ENCODE measurements around the gene STK26. TPM values are rescaled to one million over a fixed set of nuclear protein-coding genes. Genes with fewer than 3 reads are reported as not detected.

Gene STK26
- total and polyA plus RNA-seq, 2 donors (not counting 3 experiments of a cell fraction or from before 2014, with no cell fraction given): 0.87 to 3.7 TPM

DNA sequence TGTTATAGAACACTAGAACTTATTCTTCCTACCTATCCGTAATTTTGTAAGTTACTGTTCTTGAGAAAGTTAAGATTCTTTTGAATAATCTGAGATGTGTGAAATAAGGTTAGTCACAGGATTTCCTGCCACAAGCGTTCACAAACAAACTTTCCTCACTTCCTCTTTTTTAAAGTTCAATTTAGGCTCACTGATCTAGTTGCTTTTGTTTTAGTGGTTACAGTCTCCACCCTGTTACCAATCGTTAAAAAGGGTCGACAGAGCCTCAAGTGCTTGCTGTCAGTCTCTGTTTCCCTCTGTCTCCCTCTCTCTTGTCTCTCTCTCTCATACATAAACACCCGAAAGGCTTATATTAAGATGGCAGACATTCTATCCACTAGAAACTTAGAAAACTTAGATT is 35.9 kb upstream of the STK26 start:
- Histone ChIP-seq H3K27ac (ENCODE audit: insufficient read depth, low read depth, low read length) (peak overlapping the region; percentile 68), H2AFZ (ENCODE audit: low read depth, low read length) (peak overlapping the region; percentile 82), H3K36me3 (ENCODE audit: control insufficient read depth in 2 of 2, extremely low read depth in 1 of 2, insufficient read depth in 2 of 2, low read length in 2 of 2) (no peaks in the 10 kb centered on the region), H4K20me1 (replicated peaks; ENCODE audit: control insufficient read depth, extremely low read depth, insufficient read depth, low read length) (no peaks in the 10 kb centered on the region), H3K4me2 (ENCODE audit: insufficient read depth, low read length) (peak overlapping the region; percentile 73), H3K9ac (replicated peaks; ENCODE audit: extremely low read depth, insufficient read depth, low read length) (peak overlapping the region; percentile 37), H3K9me3 (replicated peaks; ENCODE audit: control insufficient read depth, insufficient read depth, low read length) (no peaks in the 10 kb centered on the region), H3K4me1 (ENCODE audit: control insufficient read depth, extremely low read depth, insufficient read depth, low read length) (peaks cover 9% of the 10 kb centered on the region), H3K79me2 (ENCODE audit: control insufficient read depth, insufficient read depth, low read length) (no peaks in the 10 kb centered on the region), H3K4me3 (replicated peaks in 1 of 3; ENCODE audit: insufficient read depth in 1 of 3, low read depth in 1 of 3, low read length in 3 of 3) (no peak overlapping the region), H3K27me3 (ENCODE audit: control insufficient read depth in 2 of 2, insufficient read depth in 2 of 2, low read length in 2 of 2) (no peaks in the 10 kb centered on the region), H3K9me1 (replicated peaks; ENCODE audit: control insufficient read depth, extremely low read depth, insufficient read depth, low read length) (no peaks in the 10 kb centered on the region)
- peak; percentile 33 for DNase-seq (ENCODE audit: low read depth, low spot score)
- no peak for TF ChIP-seq POLR2A (IDR thresholded peaks at IDR 0.05; ENCODE audit: low read depth, low read length)
- TF ChIP-seq JUN (IDR thresholded peaks at IDR 0.05; ENCODE audit: borderline replicate concordance, insufficient read depth, insufficient read length, low read depth): peak; percentile 11
- peak; percentile 89 for FAIRE-seq
- ChIA-PET POLR2A (no interaction called here), CTCF (interaction anchor here (1.5 kb wide), 1 partner anchor 11 kb away, joined by 6 read pairs; no protein-coding TSS in a partner anchor)
- dilution Hi-C loops (cut with MboI; ENCODE audit: extremely low pct_ligation_motif_present, low sequenced_read_pairs): no loop called here
- no TSS peak for BruUV-seq (replicated peaks)
- intact Hi-C loops (cut with micrococcal nuclease): loop anchor here (5.0 kb wide), 1 partner anchor 35 kb away; the partner anchor contains the start of gene STK26

DNA sequence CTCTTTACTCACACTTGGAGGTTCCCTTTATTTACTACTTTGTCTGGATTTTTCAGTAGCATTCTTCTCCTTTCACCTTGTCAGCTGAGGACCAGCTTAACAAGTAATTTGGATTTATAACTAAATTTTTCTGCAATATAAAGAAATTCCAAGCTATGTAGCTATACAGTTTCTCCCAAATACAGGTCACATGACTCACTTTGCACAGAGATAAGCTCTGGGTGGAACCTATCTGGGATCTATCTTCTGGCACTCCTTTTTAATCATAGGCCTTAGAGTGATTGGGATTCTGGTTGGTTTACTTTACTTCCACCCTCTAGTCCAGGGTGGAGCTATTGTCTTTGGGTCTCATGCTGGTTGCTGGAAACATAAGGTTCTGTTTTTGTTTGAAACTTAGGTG is 34.9 kb upstream of the STK26 start:
- no peak for FAIRE-seq
- Histone ChIP-seq H2AFZ (ENCODE audit: low read depth, low read length) (no peak overlapping the region), H3K9me3 (replicated peaks; ENCODE audit: control insufficient read depth, insufficient read depth, low read length) (no peaks in the 10 kb centered on the region), H4K20me1 (replicated peaks; ENCODE audit: control insufficient read depth, extremely low read depth, insufficient read depth, low read length) (no peaks in the 10 kb centered on the region), H3K4me1 (ENCODE audit: control insufficient read depth, extremely low read depth, insufficient read depth, low read length) (peaks cover 9% of the 10 kb centered on the region), H3K27ac (ENCODE audit: insufficient read depth, low read depth, low read length) (no peak overlapping the region), H3K27me3 (ENCODE audit: control insufficient read depth in 2 of 2, insufficient read depth in 2 of 2, low read length in 2 of 2) (no peaks in the 10 kb centered on the region), H3K4me2 (ENCODE audit: insufficient read depth, low read length) (no peak overlapping the region), H3K9ac (replicated peaks; ENCODE audit: extremely low read depth, insufficient read depth, low read length) (no peak overlapping the region), H3K9me1 (replicated peaks; ENCODE audit: control insufficient read depth, extremely low read depth, insufficient read depth, low read length) (no peaks in the 10 kb centered on the region), H3K4me3 (replicated peaks in 1 of 3; ENCODE audit: insufficient read depth in 1 of 3, low read depth in 1 of 3, low read length in 3 of 3) (no peak overlapping the region), H3K36me3 (ENCODE audit: control insufficient read depth in 2 of 2, extremely low read depth in 1 of 2, insufficient read depth in 2 of 2, low read length in 2 of 2) (no peaks in the 10 kb centered on the region), H3K79me2 (ENCODE audit: control insufficient read depth, insufficient read depth, low read length) (no peaks in the 10 kb centered on the region)
- no peak for DNase-seq (ENCODE audit: low read depth, low spot score)
- no TSS peak for BruUV-seq (replicated peaks)
- POLR2A ChIA-PET: no interaction called here
- TF ChIP-seq, protein P1, sequence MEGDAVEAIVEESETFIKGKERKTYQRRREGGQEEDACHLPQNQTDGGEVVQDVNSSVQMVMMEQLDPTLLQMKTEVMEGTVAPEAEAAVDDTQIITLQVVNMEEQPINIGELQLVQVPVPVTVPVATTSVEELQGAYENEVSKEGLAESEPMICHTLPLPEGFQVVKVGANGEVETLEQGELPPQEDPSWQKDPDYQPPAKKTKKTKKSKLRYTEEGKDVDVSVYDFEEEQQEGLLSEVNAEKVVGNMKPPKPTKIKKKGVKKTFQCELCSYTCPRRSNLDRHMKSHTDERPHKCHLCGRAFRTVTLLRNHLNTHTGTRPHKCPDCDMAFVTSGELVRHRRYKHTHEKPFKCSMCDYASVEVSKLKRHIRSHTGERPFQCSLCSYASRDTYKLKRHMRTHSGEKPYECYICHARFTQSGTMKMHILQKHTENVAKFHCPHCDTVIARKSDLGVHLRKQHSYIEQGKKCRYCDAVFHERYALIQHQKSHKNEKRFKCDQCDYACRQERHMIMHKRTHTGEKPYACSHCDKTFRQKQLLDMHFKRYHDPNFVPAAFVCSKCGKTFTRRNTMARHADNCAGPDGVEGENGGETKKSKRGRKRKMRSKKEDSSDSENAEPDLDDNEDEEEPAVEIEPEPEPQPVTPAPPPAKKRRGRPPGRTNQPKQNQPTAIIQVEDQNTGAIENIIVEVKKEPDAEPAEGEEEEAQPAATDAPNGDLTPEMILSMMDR (IDR thresholded peaks at IDR 0.05; ENCODE audit: extremely low read depth in 1 of 2, insufficient read depth in 1 of 2, low read depth in 1 of 2, low read length in 2 of 2): no peak
- TF ChIP-seq EZH2 (IDR thresholded peaks at IDR 0.05; ENCODE audit: borderline replicate concordance, low read depth, low read length, severe bottlenecking): no peak
- TF ChIP-seq GATA2 (IDR thresholded peaks at IDR 0.05; ENCODE audit: insufficient read depth, insufficient read length, low read depth, low read length): no peak
- TF ChIP-seq MYC (IDR thresholded peaks at IDR 0.05; ENCODE audit: low read depth, low read length): no peak
- TF ChIP-seq, protein P2, sequence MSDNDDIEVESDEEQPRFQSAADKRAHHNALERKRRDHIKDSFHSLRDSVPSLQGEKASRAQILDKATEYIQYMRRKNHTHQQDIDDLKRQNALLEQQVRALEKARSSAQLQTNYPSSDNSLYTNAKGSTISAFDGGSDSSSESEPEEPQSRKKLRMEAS (IDR thresholded peaks at IDR 0.05; ENCODE audit: insufficient read depth, insufficient read length): no peak
- TF ChIP-seq POLR2AphosphoS5 (IDR thresholded peaks at IDR 0.05; ENCODE audit: insufficient read depth, low read depth, low read length): no peak
- TF ChIP-seq JUN (IDR thresholded peaks at IDR 0.05; ENCODE audit: borderline replicate concordance, insufficient read depth, insufficient read length, low read depth): no peak
- TF ChIP-seq POLR2A (IDR thresholded peaks at IDR 0.05; ENCODE audit: low read depth, low read length): no peak
- no peak for TF ChIP-seq FOS (IDR thresholded peaks at IDR 0.05; ENCODE audit: borderline replicate concordance, insufficient read depth, low read length)
- dilution Hi-C loops (cut with MboI; ENCODE audit: extremely low pct_ligation_motif_present, low sequenced_read_pairs): no loop called here
- intact Hi-C loops (cut with micrococcal nuclease): loop anchor here (5.0 kb wide), 1 partner anchor 34 kb away; the partner anchor contains the start of gene STK26
- CTCF ChIA-PET: interaction anchor here (1.5 kb wide), 1 partner anchor 12 kb away, joined by 6 read pairs; no protein-coding TSS in a partner anchor

Measured in endothelial cell of umbilical vein (primary cell).